DOHH2 (cell line): ENCODE results near the gene OCA2.

Experiments
- H3F3A ChIP-seq: fragments of 200-600 bp; sonication (generic), shearing (Covaris generic); 2 replicates; pipeline ENCODE4 v1.6.0; 2016; ENCODE audit warnings: antibody characterized with exemption, mild to moderate bottlenecking; ENCODE audit not compliant: control insufficient read depth, insufficient read depth
- H3K27ac ChIP-seq: fragments of 200-600 bp; sonication (generic); 2 replicates; pipeline ENCODE4 v1.5.1; 2014; ENCODE audit warnings: low read depth, mild to moderate bottlenecking, low read length, moderate library complexity
- H3K27me3 ChIP-seq: fragments of 200-600 bp; sonication (generic); 2 replicates; pipeline ENCODE4 v1.6.1; 2014; ENCODE audit warnings: mild to moderate bottlenecking, low read length, mixed read lengths; ENCODE audit not compliant: control insufficient read depth
- H3K36me3 ChIP-seq: fragments of 200-600 bp; sonication (generic); 2 replicates; pipeline ENCODE4 v1.6.1; 2014; ENCODE audit warnings: mild to moderate bottlenecking, low read length, moderate library complexity, mixed read lengths; ENCODE audit not compliant: control insufficient read depth
- H3K4me1 ChIP-seq: fragments of 200-600 bp; sonication (generic); 2 replicates; pipeline ENCODE4 v1.6.1; 2014; ENCODE audit warnings: mild to moderate bottlenecking, low read length, mixed read lengths; ENCODE audit not compliant: control insufficient read depth
- H3K4me2 ChIP-seq: fragments of 200-600 bp; sonication (generic); 2 replicates; pipeline ENCODE4 v1.6.0; 2014; ENCODE audit warnings: mild to moderate bottlenecking, low read length, moderate library complexity
- H3K4me3 ChIP-seq: fragments of 200-600 bp; sonication (generic); 2 replicates; pipeline ENCODE4 v1.5.1; 2014; ENCODE audit warnings: mild to moderate bottlenecking, low read length, mixed read lengths
- H3K79me2 ChIP-seq: fragments of 200-600 bp; sonication (generic); 2 replicates; pipeline ENCODE4 v1.6.1; 2014; ENCODE audit warnings: mild to moderate bottlenecking, low read length, mixed read lengths; ENCODE audit not compliant: control insufficient read depth
- H3K9me2 ChIP-seq: fragments of 200-600 bp; sonication (generic); replicated peaks from 2 replicates; pipeline ENCODE4 v1.6.1; 2014; ENCODE audit warnings: mild to moderate bottlenecking, low read length, mixed read lengths; ENCODE audit not compliant: control insufficient read depth
- H3K9me3 ChIP-seq: fragments of 200-600 bp; sonication (generic); 2 replicates; pipeline ENCODE4 v1.6.1; 2014; ENCODE audit warnings: antibody characterized with exemption, low read length, mixed read lengths; ENCODE audit not compliant: control insufficient read depth, insufficient read depth
- H4K20me1 ChIP-seq: fragments of 200-600 bp; sonication (generic); 2 replicates; pipeline ENCODE4 v1.6.0; 2014; ENCODE audit warnings: low read depth, mild to moderate bottlenecking, antibody characterized with exemption, low read length, moderate library complexity; ENCODE audit not compliant: control insufficient read depth, insufficient read depth
- EZH2phosphoT487 ChIP-seq: fragments of 200-600 bp; sonication (generic); IDR thresholded peaks from 2 replicates; pipeline ENCODE4 v1.6.1; 2017; ENCODE audit warnings: borderline replicate concordance, mild to moderate bottlenecking, antibody characterized with exemption, low read length, moderate library complexity, mixed read lengths
- TF ChIP-seq, protein P1 (sequence below): fragments of 200-600 bp; sonication (generic); IDR thresholded peaks from one replicate; pipeline ENCODE4 v1.5.1; 2014; ENCODE audit warnings: antibody characterized with exemption, mild to moderate bottlenecking, low read depth, low read length; ENCODE audit not compliant: poor library complexity, severe bottlenecking

The OCA2 gene

DNA sequence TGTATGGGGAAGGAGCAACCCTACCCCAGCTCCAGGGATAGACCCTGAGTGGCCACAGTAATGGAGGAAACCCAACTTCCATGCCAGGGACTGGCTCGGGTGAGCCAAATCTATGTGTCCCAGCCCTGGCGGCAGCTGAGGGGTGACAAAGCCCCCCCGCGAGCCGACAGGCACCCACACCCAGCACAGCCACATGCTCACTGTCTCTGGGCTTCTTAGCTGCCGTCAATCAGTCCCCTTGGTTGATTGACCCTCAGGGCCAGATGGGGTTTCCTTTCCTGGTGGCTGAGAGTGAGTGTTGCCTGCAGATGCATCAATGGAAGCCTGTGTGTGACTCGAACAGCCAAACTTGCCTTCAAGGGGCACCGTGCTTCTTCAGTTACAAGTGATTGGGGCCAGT, 2.1 kb upstream of the OCA2 start:
- no peaks in the 10 kb centered on the region for H3K9me3 ChIP-seq
- TF ChIP-seq, protein P1, sequence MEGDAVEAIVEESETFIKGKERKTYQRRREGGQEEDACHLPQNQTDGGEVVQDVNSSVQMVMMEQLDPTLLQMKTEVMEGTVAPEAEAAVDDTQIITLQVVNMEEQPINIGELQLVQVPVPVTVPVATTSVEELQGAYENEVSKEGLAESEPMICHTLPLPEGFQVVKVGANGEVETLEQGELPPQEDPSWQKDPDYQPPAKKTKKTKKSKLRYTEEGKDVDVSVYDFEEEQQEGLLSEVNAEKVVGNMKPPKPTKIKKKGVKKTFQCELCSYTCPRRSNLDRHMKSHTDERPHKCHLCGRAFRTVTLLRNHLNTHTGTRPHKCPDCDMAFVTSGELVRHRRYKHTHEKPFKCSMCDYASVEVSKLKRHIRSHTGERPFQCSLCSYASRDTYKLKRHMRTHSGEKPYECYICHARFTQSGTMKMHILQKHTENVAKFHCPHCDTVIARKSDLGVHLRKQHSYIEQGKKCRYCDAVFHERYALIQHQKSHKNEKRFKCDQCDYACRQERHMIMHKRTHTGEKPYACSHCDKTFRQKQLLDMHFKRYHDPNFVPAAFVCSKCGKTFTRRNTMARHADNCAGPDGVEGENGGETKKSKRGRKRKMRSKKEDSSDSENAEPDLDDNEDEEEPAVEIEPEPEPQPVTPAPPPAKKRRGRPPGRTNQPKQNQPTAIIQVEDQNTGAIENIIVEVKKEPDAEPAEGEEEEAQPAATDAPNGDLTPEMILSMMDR, result no peak
- no peak for TF ChIP-seq EZH2phosphoT487
- no peaks in the 10 kb centered on the region for H3K79me2 ChIP-seq
- peaks cover 8% of the 10 kb centered on the region for H3K4me1 ChIP-seq
- no peaks in the 10 kb centered on the region for H3K36me3 ChIP-seq
- H3K9me2 ChIP-seq, result no peaks in the 10 kb centered on the region
- no peaks in the 10 kb centered on the region for H4K20me1 ChIP-seq
- H3K4me3 ChIP-seq, result no peak overlapping the region
- peaks cover 29% of the 10 kb centered on the region for H3K27me3 ChIP-seq
- H3K27ac ChIP-seq, result no peak overlapping the region
- H3F3A ChIP-seq, result no peaks in the 10 kb centered on the region
- no peak overlapping the region for H3K4me2 ChIP-seq

DNA sequence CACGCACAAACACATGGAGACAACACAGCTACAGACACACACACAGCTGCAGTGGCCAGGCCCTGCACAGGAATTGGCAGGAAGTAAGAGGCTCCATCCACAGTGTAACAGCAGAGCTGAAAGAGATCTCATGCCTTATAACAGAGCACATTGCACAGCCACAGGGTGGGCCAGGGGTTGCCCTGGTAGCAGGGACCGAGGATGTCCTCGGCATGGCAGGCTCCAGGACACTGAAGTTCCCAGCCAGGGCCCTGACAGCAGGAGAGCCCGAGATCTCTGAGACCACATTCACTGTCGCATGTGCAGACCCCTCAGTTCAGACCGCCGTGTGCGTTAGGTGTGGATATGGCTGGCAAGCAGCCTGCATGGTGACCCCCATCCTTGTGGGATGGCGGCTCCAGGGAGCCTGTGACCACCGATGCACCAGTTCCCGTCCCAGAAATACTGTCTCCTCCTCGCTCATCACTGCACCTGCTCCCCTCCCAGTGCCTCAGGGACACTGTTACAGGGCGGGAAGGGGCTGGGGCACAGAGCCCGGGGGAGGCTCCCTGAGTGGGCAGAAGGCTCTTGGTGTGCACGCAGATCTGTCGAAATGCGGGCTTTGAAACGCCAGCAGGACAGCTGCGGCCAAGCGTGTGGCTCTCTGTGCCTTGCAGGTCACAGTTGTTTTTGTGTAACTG, 1.5 kb upstream of the OCA2 start:
- no peaks in the 10 kb centered on the region for H3K79me2 ChIP-seq
- H3K9me2 ChIP-seq, result no peaks in the 10 kb centered on the region
- peaks cover 34% of the 10 kb centered on the region for H3K27me3 ChIP-seq
- no peaks in the 10 kb centered on the region for H3K9me3 ChIP-seq
- no peak overlapping the region for H3K4me2 ChIP-seq
- no peaks in the 10 kb centered on the region for H3F3A ChIP-seq
- no peak overlapping the region for H3K27ac ChIP-seq
- peaks cover 13% of the 10 kb centered on the region for H3K4me1 ChIP-seq
- H3K4me3 ChIP-seq, result no peak overlapping the region
- TF ChIP-seq, protein P1, result no peak
- no peak for TF ChIP-seq EZH2phosphoT487
- H4K20me1 ChIP-seq, result no peaks in the 10 kb centered on the region
- H3K36me3 ChIP-seq, result no peaks in the 10 kb centered on the region

DNA sequence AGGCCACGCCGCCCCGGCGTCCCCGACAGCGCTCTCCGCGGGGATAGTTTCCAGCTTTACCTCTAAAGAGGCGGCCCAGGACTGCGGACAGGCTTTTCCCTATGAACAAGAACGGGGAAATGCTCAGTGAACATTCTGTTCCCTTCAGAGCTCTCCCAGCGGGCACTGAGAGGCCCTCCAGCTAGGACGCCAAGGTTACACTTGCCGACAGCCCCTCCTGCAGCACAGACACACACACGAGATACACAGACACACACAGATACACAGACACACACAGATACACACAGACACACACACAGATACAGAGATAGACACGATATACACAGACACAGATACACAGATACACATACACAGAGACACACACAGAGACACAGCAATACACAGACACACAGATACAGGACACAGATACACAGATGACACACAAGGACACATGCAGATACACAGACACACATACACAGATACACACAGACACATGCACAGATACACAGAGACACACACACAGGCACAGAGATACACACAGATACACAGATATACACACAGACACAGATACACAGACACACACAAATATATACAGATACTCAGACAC, 533 bp upstream of the OCA2 start:
- Histone ChIP-seq H3K9me2 (no peaks in the 10 kb centered on the region), H3K4me3 (no peak overlapping the region), H3K27ac (no peak overlapping the region), H3K27me3 (peaks cover 44% of the 10 kb centered on the region), H3K36me3 (no peaks in the 10 kb centered on the region), H4K20me1 (no peaks in the 10 kb centered on the region), H3F3A (no peaks in the 10 kb centered on the region), H3K4me1 (peaks cover 18% of the 10 kb centered on the region), H3K79me2 (no peaks in the 10 kb centered on the region), H3K4me2 (no peak overlapping the region), H3K9me3 (no peaks in the 10 kb centered on the region)
- TF ChIP-seq, protein P1, result no peak
- no peak for TF ChIP-seq EZH2phosphoT487
